Liver (tissue), 9 donors: Measurements from ENCODE around the gene ZNF628. TPM values are rescaled to one million over a fixed set of nuclear protein-coding genes. Genes with fewer than 3 reads are reported as not detected.

Experiments used
- DNase-seq: peaks from one replicate; pipeline ENCODE4 v3.0.0-alpha.2; 2017; ENCODE audit warnings: low spot score
- H3K27ac ChIP-seq, 2 donors: one replicate each; pipeline ENCODE4 v1.7.0; 2013; ENCODE audit warnings: inconsistent platforms in 2 of 2, low read length in 2 of 2, control low read depth in 1 of 2, low read depth in 1 of 2, mild to moderate bottlenecking in 1 of 2
- H3K27me3 ChIP-seq, 4 donors: one replicate each; pipeline versions ENCODE4 v1.6.1 to v1.7.0; 2013; ENCODE audit warnings: low read length in 3 of 4, inconsistent platforms in 1 of 4, mild to moderate bottlenecking in 1 of 4, moderate library complexity in 1 of 4; ENCODE audit not compliant: control insufficient read depth in 4 of 4, insufficient read depth in 4 of 4
- H3K36me3 ChIP-seq, 4 donors: one replicate each; pipeline versions ENCODE4 v1.6.1 to v1.7.0; 2013; ENCODE audit warnings: low read length in 3 of 4, mild to moderate bottlenecking in 3 of 4, low read depth in 1 of 4, moderate library complexity in 1 of 4; ENCODE audit not compliant: control insufficient read depth in 4 of 4, insufficient read depth in 3 of 4
- H3K4me1 ChIP-seq, 4 donors: one replicate each; pipeline versions ENCODE4 v1.6.1 to v1.7.0; 2013; ENCODE audit warnings: low read length in 3 of 4, mild to moderate bottlenecking in 3 of 4, moderate library complexity in 1 of 4; ENCODE audit not compliant: control insufficient read depth in 4 of 4, insufficient read depth in 4 of 4
- H3K4me3 ChIP-seq, 3 donors: one replicate each; pipeline versions ENCODE4 v1.6.1 to v1.7.0; 2013; ENCODE audit warnings: low read length in 3 of 3, control low read depth in 1 of 3, low read depth in 1 of 3, mild to moderate bottlenecking in 1 of 3
- H3K9ac ChIP-seq, 2 donors: one replicate each; pipeline ENCODE4 v1.7.0; 2013; ENCODE audit warnings: low read length in 2 of 2, mild to moderate bottlenecking in 2 of 2, moderate library complexity in 2 of 2, control low read depth in 1 of 2, low read depth in 1 of 2
- H3K9me3 ChIP-seq, 4 donors: one replicate each; pipeline versions ENCODE4 v1.6.1 to v1.7.0; 2013; ENCODE audit warnings: low read length in 3 of 4; ENCODE audit not compliant: control insufficient read depth in 4 of 4
- ATF3 ChIP-seq: IDR thresholded peaks from 2 replicates; pipeline ENCODE4 v1.6.1; 2016; ENCODE audit warnings: antibody characterized with exemption
- EGR1 ChIP-seq, 2 donors: IDR thresholded peaks; 2 replicates each; pipeline ENCODE4 v1.6.1; 2016 to 2018; ENCODE audit warnings: antibody characterized with exemption in 2 of 2, low read depth in 2 of 2
- FOXA1 ChIP-seq: IDR thresholded peaks from 2 replicates; pipeline ENCODE4 v1.6.1; 2016; ENCODE audit warnings: antibody characterized with exemption
- FOXA2 ChIP-seq: IDR thresholded peaks from 2 replicates; pipeline ENCODE4 v1.6.1; 2016; ENCODE audit warnings: antibody characterized with exemption
- GABPA ChIP-seq, 2 donors: IDR thresholded peaks in 1 of 2; conservative IDR thresholded peaks in 1 of 2; 2 replicates each; pipeline ENCODE4 v1.6.1; 2016; ENCODE audit warnings: antibody characterized with exemption in 2 of 2, mild to moderate bottlenecking in 1 of 2, moderate library complexity in 1 of 2
- HNF4A ChIP-seq, 2 donors: conservative IDR thresholded peaks; 2 replicates each; pipeline ENCODE4 v1.6.1; 2016; ENCODE audit warnings: antibody characterized with exemption in 2 of 2, mild to moderate bottlenecking in 2 of 2
- HNF4G ChIP-seq: IDR thresholded peaks from 2 replicates; pipeline ENCODE4 v1.6.1; 2016; ENCODE audit warnings: antibody characterized with exemption
- JUND ChIP-seq, 2 donors: IDR thresholded peaks; 2 replicates each; pipeline ENCODE4 v1.6.1; 2016; ENCODE audit warnings: antibody characterized with exemption in 2 of 2
- NR2F2 ChIP-seq: IDR thresholded peaks from 2 replicates; pipeline ENCODE4 v1.6.1; 2016; ENCODE audit warnings: antibody characterized with exemption
- RAD21 ChIP-seq, 2 donors: IDR thresholded peaks; 2 replicates each; pipeline ENCODE4 v1.6.1; 2016; ENCODE audit warnings: antibody characterized with exemption in 2 of 2, mild to moderate bottlenecking in 2 of 2
- REST ChIP-seq: IDR thresholded peaks from 2 replicates; pipeline ENCODE4 v1.6.1; 2016; ENCODE audit warnings: antibody characterized with exemption, mild to moderate bottlenecking
- RXRA ChIP-seq, 2 donors: IDR thresholded peaks; 2 replicates each; pipeline ENCODE4 v1.6.1; 2017 to 2018; ENCODE audit warnings: antibody characterized with exemption in 2 of 2, mild to moderate bottlenecking in 1 of 2
- SP1 ChIP-seq: IDR thresholded peaks from 2 replicates; pipeline ENCODE4 v1.6.1; 2018; ENCODE audit warnings: antibody characterized with exemption, mild to moderate bottlenecking
- YY1 ChIP-seq: IDR thresholded peaks from 2 replicates; pipeline ENCODE4 v1.6.1; 2016; ENCODE audit warnings: antibody characterized with exemption, mild to moderate bottlenecking
- WGBS: extraction: QIAGEN DNeasy Blood & Tissue Kit; methylation state at CpG from one replicate; pipeline ENCODE4 v1.1.7; 2013; 5-methylcytosine and 5-hydroxymethylcytosine counted together
- polyA plus RNA-seq, 2 donors: library from polyadenylated mRNA; stranded (reverse) in 1 of 2; unstranded in 1 of 2; fragments of 200-250 nt in 1 of 2; fragments of >200 nt in 1 of 2; fragmentation: Nextera tagmentation in 1 of 2; extraction: Ambion mirVana in 1 of 2; gene quantifications; one replicate each; pipeline versions ENCODE4 v1.2.1 to v1.2.3, GENCODE V29; 2013 to 2015
- total RNA-seq, 2 donors: library from RNA; depleted of rRNA; stranded (reverse); fragments of >200 nt; gene quantifications; one replicate each; pipeline ENCODE4 v1.2.3, GENCODE V29; 2014
- TF ChIP-seq, protein P1 (sequence below): IDR thresholded peaks from 2 replicates; pipeline ENCODE4 v1.6.1; 2016; ENCODE audit warnings: antibody characterized with exemption
- TF ChIP-seq, protein P2 (sequence below): IDR thresholded peaks from 2 replicates; pipeline ENCODE4 v1.6.1; 2016; ENCODE audit warnings: antibody characterized with exemption
- donor health status: healthy.
- donor health status: healthy.
- donor health status: healthy.
- donor health status: healthy.
- donor health status: healthy.

The ZNF628 gene
- total and polyA plus RNA-seq, 4 donors: 0.99 to 4.4 (median 1.5) TPM

DNA sequence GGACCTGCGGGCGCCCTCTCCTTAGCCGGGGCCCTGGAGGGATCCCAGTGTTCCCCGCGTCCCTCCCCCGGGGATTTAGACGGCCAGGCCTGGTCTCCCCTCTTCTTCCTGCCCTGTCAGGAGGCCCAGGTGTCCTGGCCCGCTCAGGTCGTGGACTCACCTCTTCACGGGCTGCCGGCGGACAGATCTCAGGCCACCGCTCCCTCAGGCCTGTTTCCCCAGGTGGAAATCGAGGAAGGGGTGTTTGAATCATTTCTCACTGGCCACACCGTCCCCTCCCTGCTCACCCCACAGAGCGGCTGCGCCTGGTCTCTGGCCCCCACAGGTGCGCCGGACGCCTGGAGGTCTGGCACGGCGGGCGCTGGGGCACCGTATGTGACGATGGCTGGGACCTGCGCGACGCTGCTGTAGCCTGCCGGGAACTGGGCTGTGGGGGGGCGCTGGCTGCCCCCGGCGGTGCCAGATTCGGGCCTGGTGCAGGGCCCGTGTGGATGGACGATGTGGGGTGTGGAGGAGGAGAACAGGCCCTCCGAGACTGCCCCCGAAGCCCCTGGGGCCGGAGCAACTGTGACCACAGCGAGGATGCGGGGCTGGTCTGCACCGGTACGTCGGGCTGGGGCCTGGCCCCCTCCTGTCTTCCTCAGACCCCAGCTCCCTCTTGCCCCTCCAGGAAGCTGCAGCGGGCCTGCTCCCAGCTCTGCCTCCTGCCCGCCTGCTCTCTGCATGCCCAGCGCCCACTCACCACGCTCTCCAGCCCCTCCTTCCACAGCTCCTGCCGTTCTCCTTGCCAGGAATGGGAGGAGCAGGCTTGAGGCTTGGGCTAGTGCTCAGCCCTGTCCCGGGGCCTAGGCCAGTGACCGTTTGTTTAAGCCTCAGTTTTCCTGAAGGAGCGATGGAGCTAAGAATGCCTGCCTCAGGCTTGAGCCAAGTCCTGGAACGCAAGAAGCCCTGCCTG lies 14.3 kb downstream of the ZNF628 start:
- no peaks in the 10 kb centered on the region for H3K4me1 ChIP-seq

More for the DNA sequence above, 14.3 kb downstream of the ZNF628 start:
- H3K9ac ChIP-seq: no peak overlapping the region
- H3K9me3 ChIP-seq: no peaks in the 10 kb centered on the region
- DNase-seq: no peak
- no peaks in the 10 kb centered on the region for H3K27me3 ChIP-seq
- TF ChIP-seq HNF4A (conservative IDR thresholded peaks at IDR 0.05) (no peak), JUND (IDR thresholded peaks at IDR 0.05) (no peak), HNF4G (no peak), FOXA2 (no peak), EGR1 (IDR thresholded peaks at IDR 0.05; ENCODE audit: low read depth in 2 of 2) (no peak), REST (no peak), FOXA1 (no peak), YY1 (no peak), NR2F2 (no peak), SP1 (no peak), RAD21 (IDR thresholded peaks at IDR 0.05) (no peak), ATF3 (no peak), RXRA (IDR thresholded peaks at IDR 0.05) (no peak), GABPA (IDR thresholded peaks at IDR 0.05 in 1 of 2, conservative IDR thresholded peaks at IDR 0.05 in 1 of 2) (no peak)
- TF ChIP-seq, protein P1, sequence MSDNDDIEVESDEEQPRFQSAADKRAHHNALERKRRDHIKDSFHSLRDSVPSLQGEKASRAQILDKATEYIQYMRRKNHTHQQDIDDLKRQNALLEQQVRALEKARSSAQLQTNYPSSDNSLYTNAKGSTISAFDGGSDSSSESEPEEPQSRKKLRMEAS: no peak
- TF ChIP-seq, protein P2, sequence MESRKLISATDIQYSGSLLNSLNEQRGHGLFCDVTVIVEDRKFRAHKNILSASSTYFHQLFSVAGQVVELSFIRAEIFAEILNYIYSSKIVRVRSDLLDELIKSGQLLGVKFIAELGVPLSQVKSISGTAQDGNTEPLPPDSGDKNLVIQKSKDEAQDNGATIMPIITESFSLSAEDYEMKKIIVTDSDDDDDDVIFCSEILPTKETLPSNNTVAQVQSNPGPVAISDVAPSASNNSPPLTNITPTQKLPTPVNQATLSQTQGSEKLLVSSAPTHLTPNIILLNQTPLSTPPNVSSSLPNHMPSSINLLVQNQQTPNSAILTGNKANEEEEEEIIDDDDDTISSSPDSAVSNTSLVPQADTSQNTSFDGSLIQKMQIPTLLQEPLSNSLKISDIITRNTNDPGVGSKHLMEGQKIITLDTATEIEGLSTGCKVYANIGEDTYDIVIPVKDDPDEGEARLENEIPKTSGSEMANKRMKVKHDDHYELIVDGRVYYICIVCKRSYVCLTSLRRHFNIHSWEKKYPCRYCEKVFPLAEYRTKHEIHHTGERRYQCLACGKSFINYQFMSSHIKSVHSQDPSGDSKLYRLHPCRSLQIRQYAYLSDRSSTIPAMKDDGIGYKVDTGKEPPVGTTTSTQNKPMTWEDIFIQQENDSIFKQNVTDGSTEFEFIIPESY: no peak
- H3K36me3 ChIP-seq: no peaks in the 10 kb centered on the region
- no peak overlapping the region for H3K27ac ChIP-seq
- 70% methylated on average over 52 of the region's 52 CpGs for WGBS
- H3K4me3 ChIP-seq: no peak overlapping the region
